Endothelial cell of umbilical vein (primary cell): ENCODE results near the gene PCMT1. TPM values are rescaled to one million over a fixed set of nuclear protein-coding genes. Genes with fewer than 3 reads are reported as not detected.
"Not testable (repeated sequence)": the region's sequence is repeated elsewhere in the genome, so short reads cannot be mapped to it uniquely, and the experiment has no call there.

Source experiments
- BruUV-seq: library from RNA; stranded (reverse); fragments of 400-500 nt; replicated peaks from 2 replicates; lab custom pipeline; 2021; lab: Mats Ljungman, UMichigan
- CTCF ChIA-PET: fragments of 300-600, 350-600 bp; sonication (Branson Sonifier 250); formaldehyde crosslinking; loops from one replicate; lab custom pipeline; 2021; ENCODE audit warnings: antibody characterized with exemption, inconsistent platforms; lab: Charles Lee
- POLR2A ChIA-PET: fragments of 300-600, 350-600 bp; sonication (Branson Sonifier 250); formaldehyde crosslinking; loops from one replicate; lab custom pipeline; 2021; ENCODE audit warnings: antibody characterized with exemption, inconsistent platforms; lab: Charles Lee
- DNase-seq: peaks from one replicate; pipeline ENCODE4 v3.0.0-alpha.2; 2011; ENCODE audit warnings: low read depth, low spot score
- FAIRE-seq: peaks from 2 replicates; lab custom pipeline; 2011; peaks lifted over from hg19 to GRCh38; lab: Jason Lieb, UNC
- H2AFZ ChIP-seq: 2 replicates; pipeline ENCODE4 v1.6.0; 2012; ENCODE audit warnings: low read depth, low read length, control low read depth, inconsistent platforms
- H3K27ac ChIP-seq: 2 replicates; pipeline ENCODE4 v1.5.1; 2011; ENCODE audit warnings: low read depth, mild to moderate bottlenecking, control low read depth, low read length, moderate library complexity; ENCODE audit not compliant: insufficient read depth
- H3K27me3 ChIP-seq, 2 experiments: 2 replicates each; pipeline versions ENCODE4 v1.6.0 to v1.6.1; 2011; ENCODE audit warnings: low read length in 2 of 2, mixed read lengths in 1 of 2; ENCODE audit not compliant: control insufficient read depth in 2 of 2, insufficient read depth in 2 of 2
- H3K36me3 ChIP-seq, 2 experiments: 2 replicates in 1 of 2; 3 replicates in 1 of 2; pipeline ENCODE4 v1.5.1; 2011; ENCODE audit warnings: low read length in 2 of 2, mild to moderate bottlenecking in 1 of 2, moderate library complexity in 1 of 2; ENCODE audit not compliant: control insufficient read depth in 2 of 2, insufficient read depth in 2 of 2; ENCODE audit errors: extremely low read depth in 1 of 2
- H3K4me1 ChIP-seq: 3 replicates; pipeline ENCODE4 v1.5.1; 2011; ENCODE audit warnings: mild to moderate bottlenecking, low read length; ENCODE audit not compliant: control insufficient read depth, insufficient read depth; ENCODE audit errors: extremely low read depth
- H3K4me2 ChIP-seq: 2 replicates; pipeline ENCODE4 v1.6.1; 2011; ENCODE audit warnings: low read length, control low read depth, mixed read lengths; ENCODE audit not compliant: insufficient read depth
- H3K4me3 ChIP-seq, 3 experiments: fragments of 200-600 bp in 1 of 3; sonication (generic), shearing (Covaris generic) in 1 of 3; replicated peaks in 1 of 3; 2 replicates each; pipeline ENCODE4 v1.5.1; 2011 to 2016; ENCODE audit warnings: control low read depth in 3 of 3, low read length in 3 of 3, mild to moderate bottlenecking in 2 of 3, inconsistent platforms in 1 of 3, low read depth in 1 of 3, moderate library complexity in 1 of 3; ENCODE audit not compliant: insufficient read depth in 1 of 3
- H3K79me2 ChIP-seq: 2 replicates; pipeline ENCODE4 v1.6.0; 2012; ENCODE audit warnings: low read length, inconsistent platforms; ENCODE audit not compliant: control insufficient read depth, insufficient read depth
- H3K9ac ChIP-seq: replicated peaks from 2 replicates; pipeline ENCODE3; 2011; ENCODE audit warnings: low read length, control low read depth; ENCODE audit not compliant: insufficient read depth; ENCODE audit errors: extremely low read depth
- H3K9me1 ChIP-seq: replicated peaks from 3 replicates; pipeline ENCODE4 v1.6.0; 2011; ENCODE audit warnings: mild to moderate bottlenecking, low read length; ENCODE audit not compliant: control insufficient read depth, insufficient read depth; ENCODE audit errors: extremely low read depth
- H3K9me3 ChIP-seq: replicated peaks from 2 replicates; pipeline ENCODE4 v1.5.1; 2012; ENCODE audit warnings: low read length, inconsistent platforms; ENCODE audit not compliant: control insufficient read depth, insufficient read depth
- H4K20me1 ChIP-seq: replicated peaks from 2 replicates; pipeline ENCODE3; 2011; ENCODE audit warnings: mild to moderate bottlenecking, low read length; ENCODE audit not compliant: control insufficient read depth, insufficient read depth; ENCODE audit errors: extremely low read depth
- CTCF ChIP-seq, 2 donors: IDR thresholded peaks; 1 replicate in 1 of 2; 2 replicates in 1 of 2; pipeline ENCODE4 v1.5.1; 2011; ENCODE audit warnings: low read length in 2 of 2, mild to moderate bottlenecking in 2 of 2, moderate library complexity in 2 of 2, control low read depth in 1 of 2, inconsistent platforms in 1 of 2, low read depth in 1 of 2; ENCODE audit not compliant: insufficient read depth in 1 of 2; ENCODE audit errors: extremely low read depth in 1 of 2
- EZH2 ChIP-seq: IDR thresholded peaks from 2 replicates; pipeline ENCODE4 v1.6.1; 2012; ENCODE audit warnings: borderline replicate concordance, low read depth, mild to moderate bottlenecking, moderate library complexity, low read length, inconsistent platforms; ENCODE audit not compliant: severe bottlenecking
- GATA2 ChIP-seq: IDR thresholded peaks from 2 replicates; pipeline ENCODE4 v1.7.0; 2011; ENCODE audit warnings: low read depth, mild to moderate bottlenecking, moderate library complexity, mixed read lengths, low read length; ENCODE audit not compliant: insufficient read length, insufficient read depth
- MAX ChIP-seq: IDR thresholded peaks from 2 replicates; pipeline ENCODE4 v1.6.1; 2011; ENCODE audit not compliant: insufficient read depth, insufficient read length
- POLR2A ChIP-seq: IDR thresholded peaks from 2 replicates; pipeline ENCODE4 v1.6.1; 2012; ENCODE audit warnings: low read depth, mild to moderate bottlenecking, control low read depth, low read length
- POLR2AphosphoS5 ChIP-seq: IDR thresholded peaks from 2 replicates; pipeline ENCODE4 v1.6.1; 2012; ENCODE audit warnings: low read depth, mild to moderate bottlenecking, control low read depth, low read length, moderate library complexity; ENCODE audit not compliant: insufficient read depth
- dilution Hi-C: fragments of 300-500 bp; cut with MboI; formaldehyde crosslinking; loops from one replicate; pipeline ENCODE4 v1.15.0; 2019; ENCODE audit warnings: low sequenced_read_pairs; ENCODE audit not compliant: extremely low pct_ligation_motif_present
- intact Hi-C: fragments of 100-400 bp; cut with micrococcal nuclease; formaldehyde crosslinking; loops from one replicate; pipeline ENCODE4 v1.10.0; 2022
- polyA plus RNA-seq, 4 experiments: library from polyadenylated mRNA; depleted of rRNA in 3 of 4; stranded (reverse) in 3 of 4; unstranded in 1 of 4; fragments of >200 nt; gene quantifications; 2 replicates each; pipeline versions ENCODE4 v1.2.1 to v1.2.3, GENCODE V29; 2011 to 2012; ENCODE audit warnings: missing spikeins in 1 of 4
- total RNA-seq: library from RNA; stranded (reverse); gene quantifications from 2 replicates; pipeline ENCODE4 v1.2.3, GENCODE V29; 2021

PCMT1 gene
- total and polyA plus RNA-seq, 2 donors (not counting 3 experiments of a cell fraction or from before 2014, with no cell fraction given): 95.0 to 102 TPM

DNA sequence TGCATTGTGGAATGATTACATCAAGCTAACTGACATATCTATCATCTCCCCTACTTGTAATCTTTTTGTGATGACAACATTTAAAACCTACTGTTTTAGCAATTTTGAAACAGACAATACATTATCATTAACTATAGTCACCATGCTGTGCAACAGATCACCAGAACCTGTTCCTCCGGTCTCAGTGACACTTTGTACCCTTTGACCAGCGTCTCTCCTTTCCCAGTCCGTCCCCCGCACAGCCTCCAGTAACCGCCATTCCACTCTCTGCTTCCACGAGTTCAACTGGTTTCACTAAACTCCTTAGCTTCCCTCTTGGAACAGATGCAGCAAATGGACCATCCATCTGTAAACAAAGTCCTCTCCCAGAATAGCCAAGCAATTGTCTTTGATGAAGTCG is 92.8 kb downstream of the PCMT1 start:
- Histone ChIP-seq H3K4me1 (peaks cover 8% of the 10 kb centered on the region), H3K27me3 (no peaks in the 10 kb centered on the region), H3K36me3 (peaks cover 0 to 3% of the 10 kb centered on the region in 2 experiments), H3K9me1 (no peaks in the 10 kb centered on the region), H3K9ac (no peak overlapping the region), H3K27ac (no peak overlapping the region), H3K79me2 (no peaks in the 10 kb centered on the region), H3K9me3 (no peaks in the 10 kb centered on the region), H3K4me2 (no peak overlapping the region), H4K20me1 (no peaks in the 10 kb centered on the region), H3K4me3 (no peak overlapping the region), H2AFZ (no peak overlapping the region)
- intact Hi-C loops (no loop called here), dilution Hi-C loops (no loop called here)
- BruUV-seq: no TSS peak
- ChIA-PET POLR2A (no interaction called here), CTCF (no interaction called here)
- FAIRE-seq: no peak
- DNase-seq: no peak
- TF ChIP-seq MAX: no peak

- no peak for DNase-seq
- CTCF ChIA-PET: interaction anchor here (1.0 kb wide), 1 partner anchor 173 kb away, joined by 3 read pairs; no protein-coding TSS in a partner anchor
- FAIRE-seq: no peak
- Histone ChIP-seq H3K27me3 (no peaks in the 10 kb centered on the region), H2AFZ (no peak overlapping the region), H3K9me1 (no peaks in the 10 kb centered on the region), H3K79me2 (no peaks in the 10 kb centered on the region), H3K4me3 (no peak overlapping the region), H3K9me3 (no peaks in the 10 kb centered on the region), H3K4me2 (no peak overlapping the region), H3K27ac (no peak overlapping the region), H4K20me1 (no peaks in the 10 kb centered on the region), H3K9ac (no peak overlapping the region), H3K36me3 (peaks cover 0 to 3% of the 10 kb centered on the region in 2 experiments), H3K4me1 (peaks cover 15% of the 10 kb centered on the region)
- dilution Hi-C loops: no loop called here
- TF ChIP-seq GATA2 (no peak), CTCF (IDR thresholded peaks at IDR 0.05; ENCODE audit: extremely low read depth in 1 of 2, insufficient read depth in 1 of 2, low read depth in 1 of 2, low read length in 2 of 2) (no peak), MAX (no peak), POLR2AphosphoS5 (no peak), EZH2 (no peak), POLR2A (no peak)
- no TSS peak for BruUV-seq
- intact Hi-C loops: no loop called here
- POLR2A ChIA-PET: interaction anchor here (0.6 kb wide), 1 partner anchor 16 kb away, joined by 3 read pairs; no protein-coding TSS in a partner anchor
These were observed 93.6 kb downstream of the PCMT1 start for GRCh38 chr6:149843051-149843633.

DNA sequence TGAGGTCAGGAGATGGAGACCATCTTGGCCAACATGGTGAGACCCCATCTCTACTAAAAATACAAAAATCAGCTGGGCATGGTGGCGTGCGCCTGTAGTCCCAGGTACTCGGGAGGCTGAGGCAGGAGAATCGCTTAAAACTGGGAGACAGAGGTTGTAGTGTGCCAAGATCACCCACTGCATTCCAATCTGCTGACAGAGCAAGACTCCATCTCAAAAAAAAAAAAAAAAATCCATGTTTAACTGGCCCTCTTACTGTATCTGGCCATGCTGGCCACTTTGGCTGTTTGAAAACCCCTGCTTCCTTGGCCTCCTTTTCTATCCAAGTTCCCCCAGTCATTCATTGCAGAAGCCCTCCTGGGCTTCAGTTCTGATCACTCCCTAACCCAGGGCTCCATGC is 94.5 kb downstream of the PCMT1 start:
- H3K79me2 ChIP-seq, H3K9me3 ChIP-seq, H3K27me3 ChIP-seq, H3K4me3 ChIP-seq, H3K27ac ChIP-seq, H3K9ac ChIP-seq, FAIRE-seq, H4K20me1 ChIP-seq, dilution Hi-C loops, H3K9me1 ChIP-seq, DNase-seq, POLR2A ChIA-PET, H3K36me3 ChIP-seq, H3K4me2 ChIP-seq, BruUV-seq, H2AFZ ChIP-seq, intact Hi-C loops: not testable (repeated sequence)
- CTCF ChIA-PET: interaction anchor here (1.0 kb wide), 1 partner anchor 172 kb away, joined by 3 read pairs; no protein-coding TSS in a partner anchor
- H3K4me1 ChIP-seq: peaks cover 15% of the 10 kb centered on the region
